ENCODE measurements around the gene BTD.

The BTD gene

GRCh38 chr3:15636028-15636709 is 34.6 kb downstream of the BTD start:
- no peak for DNase-seq (ENCODE audit: low read depth in 2 of 2)

DNA sequence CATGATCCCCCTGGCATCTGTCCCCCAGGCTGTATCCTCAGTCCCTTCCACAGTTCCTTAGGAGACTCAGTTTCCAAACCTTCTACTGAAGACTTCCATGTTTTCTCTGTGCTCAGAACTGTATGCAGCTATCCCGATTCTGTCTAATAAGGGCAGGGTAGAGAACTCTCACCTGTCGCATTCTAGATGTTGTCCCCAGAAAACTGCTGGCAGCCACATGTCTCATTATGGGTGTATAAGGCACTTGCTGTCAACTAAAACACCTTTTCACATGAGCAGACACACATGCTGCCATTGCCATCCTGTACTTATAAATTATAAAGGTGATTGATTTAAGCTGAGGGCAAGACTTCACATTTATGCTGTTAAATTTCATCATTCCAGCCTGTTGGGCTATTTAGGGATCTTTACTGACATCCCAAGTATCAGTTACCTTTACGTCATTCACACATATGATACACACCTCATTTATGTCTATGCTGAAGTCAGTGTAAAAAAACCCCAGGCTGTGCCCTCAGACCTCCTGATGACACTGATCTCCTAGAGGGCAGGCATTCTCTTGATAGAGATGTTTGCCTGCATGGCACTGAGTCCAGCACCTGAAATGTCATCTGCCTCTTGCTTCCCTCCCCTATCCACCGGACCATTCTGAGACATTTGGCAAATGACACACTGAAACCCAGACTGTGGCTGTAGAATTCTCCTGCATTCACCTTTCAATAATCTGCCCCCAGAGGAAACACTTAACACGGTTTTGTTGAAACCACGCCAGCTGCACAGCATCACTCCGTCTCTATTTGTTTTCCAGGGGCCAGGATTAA is 35.8 kb downstream of the BTD start:
- DNase-seq (ENCODE audit: low read depth in 2 of 2), result no peak

DNA sequence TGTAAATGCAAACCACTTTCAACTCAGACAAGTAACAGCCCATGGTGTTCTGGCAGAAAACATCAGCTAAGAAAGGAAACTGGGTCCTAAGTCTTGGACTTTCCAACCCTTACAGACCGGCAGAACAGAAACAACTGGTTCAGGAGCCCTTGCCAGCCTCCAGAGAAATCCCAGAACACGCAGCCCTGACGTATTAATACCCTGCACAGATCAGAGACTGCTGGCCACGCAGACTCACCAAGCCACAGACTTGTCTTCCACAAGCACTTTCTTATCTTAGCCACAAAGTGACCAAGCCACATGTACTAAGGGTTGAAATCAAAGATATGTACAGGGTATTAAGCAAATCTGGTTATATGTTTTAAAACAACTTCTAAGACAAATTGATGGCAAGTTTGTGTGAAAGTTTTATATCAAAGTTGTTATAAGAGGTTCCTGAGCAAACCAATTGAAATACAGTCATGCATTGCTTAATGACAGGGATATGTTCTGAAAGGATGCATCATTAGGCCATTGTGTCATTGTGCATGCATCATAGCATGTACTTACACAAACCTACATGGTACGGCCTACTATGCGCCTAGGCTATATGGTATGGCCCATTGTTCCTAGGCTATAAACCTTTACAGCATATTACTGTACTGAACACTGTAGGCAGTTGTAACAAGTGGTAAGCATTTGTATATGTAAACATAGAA is 36.8 kb downstream of the BTD start:
- DNase-seq (ENCODE audit: low read depth in 2 of 2), result no peak

DNA sequence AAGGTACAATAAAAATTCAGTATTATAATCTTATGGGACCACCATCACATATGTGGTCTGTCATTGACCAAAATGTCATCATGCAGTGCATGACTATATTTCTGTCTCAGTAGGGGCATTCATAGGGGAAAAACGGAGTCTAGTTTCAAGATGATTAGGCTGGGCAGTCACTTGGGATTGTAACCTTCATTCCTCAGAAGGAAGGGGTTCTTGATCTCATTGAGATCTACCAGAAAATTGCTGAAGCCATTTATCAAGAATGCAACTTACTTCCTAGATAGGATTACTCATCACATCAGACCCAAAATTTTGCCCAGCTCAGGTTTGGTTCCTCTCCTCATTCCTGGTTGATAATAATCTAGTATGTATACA is 37.3 kb downstream of the BTD start:
- DNase-seq (ENCODE audit: low read depth in 2 of 2), result no peak

DNA sequence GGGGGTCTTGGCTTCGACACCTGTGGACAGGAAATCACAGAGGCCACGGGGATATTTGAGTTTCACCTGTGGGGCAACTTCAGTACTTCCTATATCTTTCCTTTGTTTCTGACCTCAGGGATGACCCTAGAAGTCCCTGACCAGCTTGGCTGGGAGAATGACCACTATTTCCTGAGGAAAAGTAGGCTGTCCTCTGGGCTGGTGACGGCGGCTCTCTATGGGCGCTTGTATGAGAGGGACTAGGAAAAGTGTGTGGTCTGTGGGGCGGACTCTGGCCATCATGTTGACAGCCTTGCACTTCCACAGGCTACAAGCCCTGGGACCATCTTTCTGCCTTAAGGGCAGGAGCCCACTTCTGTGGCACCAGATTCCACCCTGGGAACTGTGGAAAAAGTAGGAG is 43.7 kb downstream of the BTD start:
- DNase-seq (ENCODE audit: low read depth in 2 of 2), result no peak

DNA sequence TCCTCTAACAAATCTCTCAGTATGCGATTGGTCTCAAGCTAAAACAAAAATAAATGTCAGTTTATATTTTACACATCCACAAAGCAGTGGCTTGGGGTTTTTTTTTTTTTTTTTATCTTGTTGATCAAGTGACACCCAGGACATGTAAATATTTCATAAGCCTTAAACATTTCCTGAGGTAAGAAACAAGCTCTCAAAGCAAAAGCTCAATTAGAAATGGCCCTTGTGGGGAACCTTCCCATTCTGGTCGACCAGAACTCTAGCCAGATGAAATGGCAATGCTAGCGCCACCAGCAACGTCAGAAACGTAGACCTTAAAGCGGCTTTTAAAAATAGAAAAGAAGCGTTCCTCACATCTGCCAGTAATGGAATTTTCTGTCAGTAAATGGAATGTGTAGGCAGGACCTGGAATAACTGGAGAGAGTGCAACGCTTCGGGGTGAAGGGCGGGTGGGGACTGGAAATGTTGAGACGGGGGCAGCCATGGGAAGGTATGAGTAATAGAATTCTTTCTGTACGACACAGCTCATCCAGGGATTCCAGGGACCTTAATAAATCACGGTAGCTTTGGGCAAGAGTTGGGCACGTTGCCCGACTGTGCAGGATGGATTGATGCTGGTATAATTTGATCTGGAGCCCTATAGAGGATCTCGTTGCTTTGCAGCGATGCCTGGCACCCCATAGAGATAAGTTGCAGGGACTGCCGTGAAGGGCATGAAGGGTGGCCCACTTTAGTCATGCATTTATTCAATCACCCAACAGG is 44.4 kb downstream of the BTD start:
- no peak for DNase-seq (ENCODE audit: low read depth in 2 of 2)

DNA sequence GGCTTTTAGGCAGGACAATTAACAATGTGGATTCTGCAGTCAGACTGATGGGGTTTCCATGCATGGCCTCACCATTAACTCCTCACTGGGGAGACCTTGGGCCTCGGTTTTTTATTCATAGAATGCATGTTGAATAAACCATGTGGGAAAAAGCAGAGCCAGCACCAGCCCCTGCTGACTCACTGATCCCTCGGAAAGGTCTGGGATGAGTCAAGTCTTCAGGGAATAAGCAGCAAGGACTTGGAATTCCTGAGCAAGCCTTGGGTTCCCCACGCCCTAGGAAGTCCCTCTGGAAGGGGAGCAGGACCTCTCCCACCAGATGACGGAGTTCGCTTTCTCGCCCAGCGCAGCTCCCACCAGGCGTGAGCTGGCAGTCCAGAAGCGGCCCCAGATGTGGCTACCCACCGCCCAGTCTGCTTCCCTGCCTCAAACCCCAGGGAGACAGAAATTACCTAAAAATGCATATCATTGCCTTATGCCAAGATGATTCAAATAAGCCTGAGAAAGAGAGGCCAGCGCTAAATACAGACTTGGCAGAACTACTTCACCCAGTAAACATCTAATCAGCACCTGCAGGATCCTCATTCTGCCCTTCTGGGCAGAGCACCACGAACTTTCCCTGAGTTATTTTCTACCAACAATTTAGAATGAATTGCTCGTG is 45.4 kb downstream of the BTD start:
- no peak for DNase-seq (ENCODE audit: low read depth in 2 of 2)

DNA sequence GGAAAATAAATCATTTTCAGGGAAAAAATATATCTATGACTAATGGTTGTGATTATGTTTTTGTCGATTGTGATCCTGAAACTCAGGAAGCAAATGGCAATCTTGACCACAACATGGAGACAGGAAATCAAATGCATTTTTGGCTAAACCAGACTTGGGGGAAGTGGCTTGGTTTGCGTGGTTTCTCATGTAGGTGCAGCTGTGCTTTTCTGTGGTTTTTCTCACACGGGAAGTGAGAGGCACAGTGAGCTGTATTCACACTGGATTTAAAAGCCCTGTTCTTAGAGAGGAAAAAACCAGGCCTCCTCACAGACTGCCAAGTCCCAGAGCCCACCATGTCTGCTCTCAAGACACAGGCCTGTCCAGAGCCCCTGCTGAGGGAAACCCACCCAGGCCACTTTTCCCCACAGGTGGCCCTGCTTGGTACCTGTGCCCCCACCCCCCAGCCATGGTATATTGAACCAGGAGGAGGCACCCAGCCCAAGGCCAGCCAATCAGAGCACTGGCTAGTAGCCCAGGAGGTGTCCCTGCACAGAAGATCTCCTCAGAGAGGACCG is 46.1 kb downstream of the BTD start:
- DNase-seq (ENCODE audit: low read depth in 2 of 2), result peak in 1 of 2 donors; percentile 26

- DNase-seq (ENCODE audit: low read depth in 2 of 2), result no peak
Measured at GRCh38 chr3:15649341-15649740, 47.8 kb downstream of the BTD start.

DNA sequence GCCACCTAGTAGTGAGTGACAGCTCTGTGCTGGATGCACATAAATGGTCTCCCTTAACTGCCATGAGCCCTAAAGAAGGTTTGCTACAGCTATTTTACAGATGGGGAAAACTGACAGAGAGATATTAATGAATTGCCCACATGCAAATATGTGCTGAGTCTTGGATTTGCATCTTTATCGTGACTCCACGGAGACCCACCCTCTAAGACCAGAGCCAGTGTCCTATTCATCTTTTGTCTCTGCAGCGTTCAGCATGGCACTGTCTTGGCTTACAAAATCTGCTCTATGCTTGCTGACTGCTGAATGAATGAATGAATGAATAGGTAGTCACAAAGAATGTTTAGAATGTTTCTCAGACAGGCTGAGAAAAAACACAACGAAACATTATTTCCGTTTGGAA is 48.3 kb downstream of the BTD start:
- no peak for DNase-seq (ENCODE audit: low read depth in 2 of 2)

GRCh38 chr3:15651396-15651795 is 49.9 kb downstream of the BTD start:
- no peak for DNase-seq (ENCODE audit: low read depth in 2 of 2)

DNA sequence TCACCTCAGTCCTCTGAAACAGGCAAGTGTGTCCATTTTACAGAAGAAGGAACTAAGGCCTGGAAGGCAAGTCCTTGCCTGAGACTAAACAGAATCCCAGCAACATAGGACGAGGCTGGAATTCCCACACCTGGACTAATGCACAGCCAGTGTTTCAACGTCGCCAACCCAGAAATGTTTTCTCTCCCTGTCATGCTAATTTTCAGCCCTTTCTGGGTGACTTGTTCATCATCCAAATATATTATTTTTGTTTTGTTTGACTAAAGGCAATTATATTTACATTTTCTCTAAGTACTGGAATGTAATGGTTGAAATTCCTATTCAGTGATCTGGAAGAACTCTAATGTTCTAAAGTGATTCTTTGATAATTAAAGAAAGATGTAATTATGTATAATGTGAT is 51.8 kb downstream of the BTD start:
- DNase-seq (ENCODE audit: low read depth in 2 of 2), result no peak

- DNase-seq (ENCODE audit: low read depth in 2 of 2), result no peak
Measured at GRCh38 chr3:15654127-15654526, 52.6 kb downstream of the BTD start.

GRCh38 chr3:15654891-15655290 is 53.3 kb downstream of the BTD start:
- DNase-seq (ENCODE audit: low read depth in 2 of 2), result no peak

DNA sequence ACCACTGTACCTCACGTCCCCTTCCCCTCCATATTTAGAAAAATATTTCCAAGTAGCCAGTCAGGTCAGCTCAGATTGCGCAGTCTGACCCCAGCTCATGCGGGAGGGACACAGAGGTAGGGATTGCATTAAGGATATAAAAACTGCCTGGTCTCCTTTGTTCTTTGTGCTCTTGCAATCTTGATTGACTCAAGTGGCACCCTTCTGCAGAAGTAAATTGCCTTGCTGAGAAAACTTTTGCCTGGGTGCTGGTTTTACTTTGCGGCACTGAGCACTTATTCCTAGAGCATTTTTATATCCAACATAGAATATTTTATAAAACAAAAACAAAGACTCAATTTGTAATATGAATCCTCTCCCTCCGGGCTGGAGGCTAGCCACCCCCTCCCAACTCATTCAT is 54.8 kb downstream of the BTD start:
- DNase-seq (ENCODE audit: low read depth in 2 of 2), result no peak

DNA sequence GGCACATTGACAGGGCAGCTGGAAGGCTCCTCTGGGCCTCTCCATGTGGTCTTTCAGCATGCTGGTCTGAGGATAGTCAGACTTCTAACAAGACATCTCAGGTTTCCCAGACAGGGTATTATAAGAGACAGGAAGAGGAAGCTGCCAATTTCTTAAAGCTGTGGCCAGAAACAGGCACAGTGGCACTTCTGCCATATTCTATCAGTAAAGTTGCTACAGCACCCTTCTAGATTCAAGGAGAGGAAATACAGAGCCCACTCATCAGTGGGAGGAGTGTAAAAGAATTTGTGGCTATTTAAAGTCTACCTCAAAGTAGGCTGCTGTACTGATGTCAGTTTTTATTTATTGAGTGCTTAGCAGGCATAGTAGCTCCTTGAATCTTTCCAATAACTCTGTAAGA is 55.5 kb downstream of the BTD start:
- DNase-seq (ENCODE audit: low read depth in 2 of 2), result no peak

- DNase-seq (ENCODE audit: low read depth in 2 of 2), result no peak
Measured at GRCh38 chr3:15659254-15659975, 57.9 kb downstream of the BTD start.

- DNase-seq (ENCODE audit: low read depth in 2 of 2), result no peak
Measured at GRCh38 chr3:15660055-15660935, 58.8 kb downstream of the BTD start.

DNA sequence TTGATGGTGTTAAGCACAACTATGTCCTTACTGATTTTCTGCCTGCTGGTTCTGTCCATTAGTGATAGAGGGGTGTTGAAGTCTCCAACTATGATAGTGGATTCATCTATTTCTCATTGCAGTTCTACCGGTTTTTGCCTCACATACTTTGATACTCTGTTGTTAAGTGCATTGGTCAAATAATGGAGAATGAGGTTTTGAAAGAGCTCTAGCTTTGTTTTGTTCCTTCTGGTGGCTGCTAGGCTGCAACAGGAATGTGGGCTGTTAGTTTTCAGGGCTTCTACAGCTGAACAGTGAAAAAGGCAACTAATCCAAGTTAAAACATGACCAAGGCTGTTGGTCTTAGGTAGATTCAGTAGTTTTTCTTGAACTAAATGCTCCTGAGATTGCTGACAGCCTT is 62.6 kb downstream of the BTD start:
- no peak for DNase-seq (ENCODE audit: low read depth in 2 of 2)

Data from stimulated activated CD8-positive, alpha-beta memory T cell treated with anti-CD3 and anti-CD28 coated beads, Interleukin-2, amount 100 ng/mL, for 48 hours (primary cell).